HL-60 (cell line): ENCODE results near the gene CD1E.

Experiments
- POLR2AphosphoS5 ChIP-seq: IDR thresholded peaks from 2 replicates; pipeline ENCODE4 v1.6.1; 2012; ENCODE audit warnings: low read depth
- REST ChIP-seq: IDR thresholded peaks from 2 replicates; pipeline ENCODE4 v1.6.1; 2012; ENCODE audit warnings: low read depth; ENCODE audit not compliant: insufficient replicate concordance
- SPI1 ChIP-seq: IDR thresholded peaks from 2 replicates; pipeline ENCODE4 v1.6.1; 2012; ENCODE audit warnings: low read depth, mild to moderate bottlenecking, borderline replicate concordance
- TF ChIP-seq, protein P1 (sequence below): IDR thresholded peaks from one replicate; pipeline ENCODE4 v1.5.1; 2011; ENCODE audit warnings: low read length, control low read depth, inconsistent platforms; ENCODE audit not compliant: insufficient read depth

DNA sequence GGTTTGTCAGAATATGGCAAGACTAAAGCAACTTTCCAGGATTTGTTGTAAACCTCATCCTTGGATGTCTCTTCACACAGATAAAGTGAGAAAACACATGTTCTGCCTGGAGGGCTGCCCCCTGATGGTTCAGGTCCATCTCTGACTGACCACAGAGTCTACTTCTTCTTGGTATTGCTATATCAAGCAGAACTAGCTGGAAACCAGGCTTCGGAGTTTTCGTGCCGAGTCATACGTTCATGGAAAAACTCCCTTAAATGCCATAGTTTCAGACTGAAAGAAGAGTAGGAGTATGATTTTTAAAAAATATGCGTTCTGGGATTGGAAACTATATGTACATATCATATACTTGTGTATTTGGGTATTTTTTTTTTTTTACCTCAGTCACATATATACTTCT, 39.8 kb downstream of the CD1E start:
- TF ChIP-seq, protein P1, sequence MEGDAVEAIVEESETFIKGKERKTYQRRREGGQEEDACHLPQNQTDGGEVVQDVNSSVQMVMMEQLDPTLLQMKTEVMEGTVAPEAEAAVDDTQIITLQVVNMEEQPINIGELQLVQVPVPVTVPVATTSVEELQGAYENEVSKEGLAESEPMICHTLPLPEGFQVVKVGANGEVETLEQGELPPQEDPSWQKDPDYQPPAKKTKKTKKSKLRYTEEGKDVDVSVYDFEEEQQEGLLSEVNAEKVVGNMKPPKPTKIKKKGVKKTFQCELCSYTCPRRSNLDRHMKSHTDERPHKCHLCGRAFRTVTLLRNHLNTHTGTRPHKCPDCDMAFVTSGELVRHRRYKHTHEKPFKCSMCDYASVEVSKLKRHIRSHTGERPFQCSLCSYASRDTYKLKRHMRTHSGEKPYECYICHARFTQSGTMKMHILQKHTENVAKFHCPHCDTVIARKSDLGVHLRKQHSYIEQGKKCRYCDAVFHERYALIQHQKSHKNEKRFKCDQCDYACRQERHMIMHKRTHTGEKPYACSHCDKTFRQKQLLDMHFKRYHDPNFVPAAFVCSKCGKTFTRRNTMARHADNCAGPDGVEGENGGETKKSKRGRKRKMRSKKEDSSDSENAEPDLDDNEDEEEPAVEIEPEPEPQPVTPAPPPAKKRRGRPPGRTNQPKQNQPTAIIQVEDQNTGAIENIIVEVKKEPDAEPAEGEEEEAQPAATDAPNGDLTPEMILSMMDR: no peak
- no peak for TF ChIP-seq POLR2AphosphoS5
- no peak for TF ChIP-seq REST
- TF ChIP-seq SPI1: no peak
